HUES6 (cell line): ENCODE data around the gene DACT3.
"Not testable (repeated sequence)": the region's sequence is repeated elsewhere in the genome, so short reads cannot be mapped to it uniquely, and the experiment has no call there.

ENCODE experiments used
- H3K27ac ChIP-seq: 2 replicates; pipeline ENCODE4 v1.7.0; 2013; ENCODE audit warnings: low read depth, mild to moderate bottlenecking, low read length, inconsistent platforms
- H3K27me3 ChIP-seq: 2 replicates; pipeline ENCODE4 v1.6.1; 2013; ENCODE audit warnings: low read length; ENCODE audit not compliant: control insufficient read depth, insufficient read depth
- H3K36me3 ChIP-seq: 2 replicates; pipeline ENCODE4 v1.6.1; 2013; ENCODE audit warnings: low read length; ENCODE audit not compliant: control insufficient read depth, insufficient read depth
- H3K4me1 ChIP-seq: 2 replicates; pipeline ENCODE4 v1.6.1; 2013; ENCODE audit warnings: low read length; ENCODE audit not compliant: control insufficient read depth, insufficient read depth
- H3K4me3 ChIP-seq: 2 replicates; pipeline ENCODE4 v1.5.1; 2013; ENCODE audit warnings: low read depth, low read length
- H3K9ac ChIP-seq: one replicate; pipeline ENCODE4 v1.6.1; 2013; ENCODE audit warnings: mild to moderate bottlenecking, low read length
- H3K9me3 ChIP-seq: 2 replicates; pipeline ENCODE4 v1.6.1; 2013; ENCODE audit warnings: low read depth, low read length; ENCODE audit not compliant: control insufficient read depth, insufficient read depth

DACT3 gene

DNA sequence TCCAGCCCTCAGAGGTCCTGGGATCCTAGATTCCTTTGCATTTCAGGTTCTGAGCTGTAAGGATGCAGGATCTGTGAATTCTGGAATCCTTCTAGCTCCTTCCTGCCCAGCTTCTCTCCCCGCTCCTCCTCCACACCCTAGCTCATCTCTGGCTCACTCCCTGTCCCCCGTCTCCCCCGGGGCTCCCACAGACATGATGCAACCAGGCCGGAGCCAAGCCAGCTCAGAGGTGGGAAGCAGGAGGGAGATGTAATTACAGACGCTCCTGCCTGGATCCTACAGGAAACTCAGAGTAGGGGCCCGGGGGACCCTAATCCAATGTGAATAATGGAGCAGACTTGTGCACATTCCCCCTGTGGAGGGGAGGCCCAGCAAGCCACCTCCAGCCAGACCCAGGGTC lies 29.5 kb downstream of the DACT3 start:
- Histone ChIP-seq H3K9ac (no peak overlapping the region), H3K27ac (no peak overlapping the region), H3K4me1 (peaks cover 26% of the 10 kb centered on the region)

DNA sequence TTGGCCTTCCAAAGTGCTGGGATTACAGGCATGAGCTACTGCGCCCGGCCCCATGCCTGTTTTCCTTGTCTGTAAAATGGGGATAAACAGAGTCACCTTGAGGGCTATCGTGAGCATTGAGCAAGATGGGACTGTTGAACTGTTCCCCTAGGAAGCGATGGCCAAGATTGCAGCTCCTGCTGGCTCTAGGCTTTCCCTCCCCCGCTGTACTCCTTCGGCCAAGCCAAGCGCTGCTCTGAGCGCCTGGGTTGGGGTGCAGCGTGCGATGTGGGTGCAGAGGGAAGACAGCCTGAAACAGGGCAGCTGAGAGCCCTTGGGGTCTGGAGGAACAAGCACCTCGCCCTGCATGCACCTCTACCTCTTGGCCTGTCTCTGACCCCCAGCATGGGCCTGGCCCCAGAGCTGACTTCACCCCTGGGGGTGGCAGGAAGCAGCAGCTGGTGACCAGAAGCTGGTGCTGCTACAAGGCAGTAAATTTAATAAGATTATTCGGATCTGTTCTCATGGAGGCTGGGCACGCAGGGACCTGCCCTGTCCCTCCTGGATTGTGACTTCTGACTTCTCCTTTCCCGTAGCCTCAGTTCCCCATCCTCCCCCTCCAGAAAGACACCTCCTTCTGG lies 30.3 kb downstream of the DACT3 start:
- H3K36me3 ChIP-seq, result no peaks in the 10 kb centered on the region
- H3K9me3 ChIP-seq, result no peaks in the 10 kb centered on the region
- no peak overlapping the region for H3K4me3 ChIP-seq
- H3K4me1 ChIP-seq, result peaks cover 22% of the 10 kb centered on the region
- no peak overlapping the region for H3K9ac ChIP-seq
- H3K27ac ChIP-seq, result no peak overlapping the region
- peaks cover 34% of the 10 kb centered on the region for H3K27me3 ChIP-seq

More for the DNA sequence above, 29.5 kb downstream of the DACT3 start:
- Histone ChIP-seq H3K9me3 (no peaks in the 10 kb centered on the region), H3K36me3 (no peaks in the 10 kb centered on the region), H3K27me3 (peaks cover 42% of the 10 kb centered on the region), H3K4me3 (no peak overlapping the region)

DNA sequence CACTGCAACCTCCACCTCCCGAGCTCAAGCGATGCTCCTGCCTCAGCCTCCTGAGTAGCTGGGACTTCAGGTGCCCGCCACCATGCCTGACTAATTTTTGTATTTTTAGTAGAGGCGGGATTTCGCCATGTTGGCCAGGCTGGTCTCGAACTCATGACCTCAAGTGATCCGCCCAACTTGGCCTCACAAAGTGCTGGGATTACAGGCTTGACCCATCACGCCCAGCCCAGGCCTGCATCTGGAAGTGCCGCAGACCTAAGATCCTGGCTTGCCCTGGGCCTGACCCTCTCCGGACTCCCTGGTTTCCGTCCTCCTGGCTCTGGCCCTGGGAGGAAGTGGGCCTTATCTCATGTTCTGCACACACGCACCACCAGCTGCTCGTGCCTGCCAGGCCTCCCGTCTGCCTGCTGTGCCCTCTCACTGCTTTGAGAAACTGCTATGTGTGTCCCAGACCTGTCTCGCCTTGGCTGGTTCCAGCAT lies 31.4 kb downstream of the DACT3 start:
- Histone ChIP-seq H3K36me3 (no peaks in the 10 kb centered on the region), H3K9ac (no peak overlapping the region), H3K4me3 (no peak overlapping the region), H3K27me3 (peaks cover 26% of the 10 kb centered on the region), H3K9me3 (no peaks in the 10 kb centered on the region), H3K4me1 (peaks cover 27% of the 10 kb centered on the region), H3K27ac (no peak overlapping the region)

DNA sequence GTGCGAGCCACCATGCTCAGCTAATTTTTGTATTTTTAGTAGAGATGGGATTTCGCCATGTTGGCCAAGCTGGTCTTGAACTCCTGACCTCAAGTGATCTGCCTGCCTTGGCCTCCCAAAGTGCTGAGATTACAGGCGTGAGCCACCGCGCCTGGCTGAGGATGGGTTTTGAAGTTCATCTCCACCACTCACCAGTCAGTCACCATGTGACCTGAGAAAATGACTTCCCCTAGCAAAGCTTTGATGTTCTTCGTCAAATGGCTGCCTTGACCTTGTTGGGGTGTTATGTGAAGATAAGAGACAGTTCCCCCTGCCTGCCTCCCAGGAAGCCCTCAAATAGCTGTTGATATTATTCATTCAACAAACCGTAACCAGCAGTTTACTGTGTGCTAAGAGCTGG lies 32.0 kb downstream of the DACT3 start:
- Histone ChIP-seq H3K4me1 (peaks cover 27% of the 10 kb centered on the region), H3K27me3 (peaks cover 23% of the 10 kb centered on the region)
- not testable (repeated sequence) for H3K4me3 ChIP-seq, H3K36me3 ChIP-seq, H3K27ac ChIP-seq, H3K9me3 ChIP-seq, H3K9ac ChIP-seq

DNA sequence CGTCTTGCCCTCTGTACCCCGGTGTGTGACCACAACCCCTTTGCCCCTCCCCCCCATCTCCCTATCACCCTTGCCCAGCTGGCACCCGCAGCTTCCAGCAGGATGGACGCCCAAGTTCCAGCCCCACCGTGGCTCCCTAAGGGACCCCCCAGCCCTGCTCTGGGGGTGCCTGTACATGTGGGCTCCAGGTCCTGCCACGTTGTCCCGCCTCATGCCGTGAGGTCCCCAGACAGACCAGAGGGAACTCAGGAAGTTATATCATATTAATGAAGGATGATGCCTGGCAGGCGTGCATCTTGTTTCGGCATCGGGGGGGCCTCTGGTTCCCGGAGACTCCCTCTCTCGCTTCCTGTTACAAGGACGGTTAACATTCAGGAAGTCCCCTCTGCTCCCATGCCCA lies 34.5 kb downstream of the DACT3 start:
- Histone ChIP-seq H3K27me3 (peaks cover under 1% of the 10 kb centered on the region; the same call in 1 of the 2 replicates), H3K4me1 (peaks cover 20% of the 10 kb centered on the region), H3K27ac (no peak overlapping the region), H3K36me3 (no peaks in the 10 kb centered on the region), H3K9me3 (no peaks in the 10 kb centered on the region), H3K9ac (no peak overlapping the region), H3K4me3 (no peak overlapping the region)

DNA sequence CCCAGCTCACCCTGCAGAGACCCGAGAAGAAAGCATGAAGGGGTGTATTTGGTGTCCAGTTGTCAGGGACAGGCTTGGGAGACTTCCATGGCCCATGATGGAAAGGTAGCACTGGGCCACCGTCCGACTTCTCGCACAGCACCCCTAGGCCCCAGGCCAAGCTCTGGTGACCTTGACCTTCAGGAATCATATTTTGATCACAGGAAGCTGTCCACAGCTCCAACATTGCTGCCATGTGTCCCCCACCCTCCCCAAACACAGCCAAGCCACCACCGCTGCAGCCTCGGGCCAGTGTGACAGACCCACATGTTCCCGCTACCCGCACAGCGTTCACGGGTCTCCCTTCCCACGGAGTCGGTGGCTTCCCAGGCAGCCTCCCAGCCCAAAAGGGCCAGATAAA lies 35.3 kb downstream of the DACT3 start:
- Histone ChIP-seq H3K27ac (no peak overlapping the region), H3K4me3 (no peak overlapping the region)

DNA sequence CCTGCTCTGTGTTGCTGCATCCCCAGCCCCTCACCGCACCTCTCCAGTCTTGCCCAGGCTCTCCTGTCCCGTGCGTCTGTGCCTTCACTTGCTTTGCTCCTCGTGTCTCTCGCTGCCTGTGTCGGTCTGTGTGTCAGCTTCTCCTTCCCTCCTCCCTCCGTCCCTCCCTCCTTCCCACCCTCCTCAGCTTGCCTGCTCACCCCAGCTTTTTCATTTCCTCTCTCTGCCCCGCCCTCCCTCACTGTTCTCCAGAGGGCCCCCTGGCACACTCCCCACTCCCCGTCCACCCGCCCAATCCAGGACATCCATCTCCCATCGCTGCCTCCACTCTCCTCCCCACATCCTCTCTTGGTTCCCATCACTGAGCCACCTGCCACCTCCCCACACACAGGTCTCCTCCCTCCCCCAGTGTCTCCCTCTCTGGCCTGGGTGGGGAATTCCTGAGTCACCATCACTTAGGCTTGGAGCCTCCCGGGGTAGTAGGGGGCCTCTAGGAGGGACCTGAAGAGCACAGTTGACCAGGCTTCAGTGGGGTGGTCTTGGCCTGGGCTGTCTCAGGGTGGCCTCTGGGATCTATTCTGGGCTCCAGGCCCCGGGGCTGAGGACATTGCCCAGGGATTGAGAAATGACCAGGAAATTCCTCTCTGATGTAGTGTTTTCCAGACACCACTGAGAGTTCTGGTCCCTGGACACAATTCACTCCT lies 35.9 kb downstream of the DACT3 start, which contains the start of gene PTGIR:
PTGIR (minus strand) TSS at position 132 of the 704 bp plus-strand sequence. CDS start 864 bp downstream, outside the sequence.
- no peaks in the 10 kb centered on the region for H3K27me3 ChIP-seq
- H3K36me3 ChIP-seq, result no peaks in the 10 kb centered on the region
- peaks cover 17% of the 10 kb centered on the region for H3K4me1 ChIP-seq
- H3K9me3 ChIP-seq, result no peaks in the 10 kb centered on the region
- no peak within 1 kb of the TSS for H3K4me3 ChIP-seq
- no peak within 1 kb of the TSS for H3K27ac ChIP-seq
- H3K9ac ChIP-seq, result no peak within 1 kb of the TSS

More for the DNA sequence above, 35.3 kb downstream of the DACT3 start:
- Histone ChIP-seq H3K9me3 (no peaks in the 10 kb centered on the region), H3K27me3 (no peaks in the 10 kb centered on the region), H3K36me3 (no peaks in the 10 kb centered on the region), H3K4me1 (peaks cover 19% of the 10 kb centered on the region), H3K9ac (no peak overlapping the region)

DNA sequence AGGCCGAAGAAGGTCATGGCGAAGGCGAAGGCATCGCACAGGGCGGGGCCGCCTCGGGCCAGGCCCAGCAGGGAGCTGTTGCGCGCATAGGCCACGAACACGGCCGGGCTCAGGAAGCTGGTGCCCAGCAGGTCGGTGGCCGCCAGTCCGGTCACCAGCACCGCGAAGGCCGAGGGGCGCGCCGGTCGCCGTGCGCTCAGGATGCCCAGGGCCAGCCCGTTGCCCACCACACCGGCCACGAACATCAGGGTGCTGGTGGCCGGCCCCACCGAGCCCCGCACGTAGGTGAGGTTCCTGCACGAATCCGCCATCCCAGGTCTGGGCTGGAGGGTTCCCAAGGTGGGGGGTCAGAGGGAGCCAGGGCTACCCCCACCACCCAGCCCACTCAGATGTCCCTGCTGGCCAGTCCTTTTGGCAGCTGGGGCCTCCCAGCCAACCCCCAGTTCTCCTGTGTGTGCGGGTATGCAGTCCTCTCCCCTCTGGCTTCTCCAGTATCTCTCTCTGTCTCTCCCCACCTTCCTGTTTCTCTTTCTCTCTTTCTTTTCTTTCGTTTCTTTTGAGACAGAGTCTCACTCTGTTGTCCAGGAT lies 37.0 kb downstream of the DACT3 start:
- Histone ChIP-seq H3K9ac (no peak overlapping the region), H3K9me3 (no peaks in the 10 kb centered on the region), H3K4me1 (peaks cover 17% of the 10 kb centered on the region), H3K27me3 (no peaks in the 10 kb centered on the region), H3K36me3 (no peaks in the 10 kb centered on the region), H3K27ac (no peak overlapping the region), H3K4me3 (no peak overlapping the region)

DNA sequence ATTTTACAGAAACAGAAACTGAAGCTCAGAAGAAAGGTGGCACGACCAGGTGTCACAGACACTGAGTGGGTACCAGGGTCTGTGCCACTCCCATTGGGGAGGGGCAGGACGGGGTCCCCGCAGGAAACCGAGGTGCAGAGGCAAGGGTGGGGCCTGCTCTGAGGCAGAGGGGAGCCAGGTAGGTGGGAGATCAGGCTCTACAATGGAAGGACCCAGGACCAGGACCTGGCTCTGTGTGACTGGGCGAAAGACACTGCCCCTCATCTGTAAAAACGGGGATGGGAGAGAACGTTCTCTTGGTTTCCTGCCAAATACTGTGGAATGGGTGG lies 38.9 kb downstream of the DACT3 start:
- Histone ChIP-seq H3K4me1 (peaks cover 15% of the 10 kb centered on the region), H3K9ac (no peak overlapping the region), H3K36me3 (no peaks in the 10 kb centered on the region), H3K27ac (no peak overlapping the region), H3K9me3 (no peaks in the 10 kb centered on the region), H3K4me3 (no peak overlapping the region), H3K27me3 (no peaks in the 10 kb centered on the region)

DNA sequence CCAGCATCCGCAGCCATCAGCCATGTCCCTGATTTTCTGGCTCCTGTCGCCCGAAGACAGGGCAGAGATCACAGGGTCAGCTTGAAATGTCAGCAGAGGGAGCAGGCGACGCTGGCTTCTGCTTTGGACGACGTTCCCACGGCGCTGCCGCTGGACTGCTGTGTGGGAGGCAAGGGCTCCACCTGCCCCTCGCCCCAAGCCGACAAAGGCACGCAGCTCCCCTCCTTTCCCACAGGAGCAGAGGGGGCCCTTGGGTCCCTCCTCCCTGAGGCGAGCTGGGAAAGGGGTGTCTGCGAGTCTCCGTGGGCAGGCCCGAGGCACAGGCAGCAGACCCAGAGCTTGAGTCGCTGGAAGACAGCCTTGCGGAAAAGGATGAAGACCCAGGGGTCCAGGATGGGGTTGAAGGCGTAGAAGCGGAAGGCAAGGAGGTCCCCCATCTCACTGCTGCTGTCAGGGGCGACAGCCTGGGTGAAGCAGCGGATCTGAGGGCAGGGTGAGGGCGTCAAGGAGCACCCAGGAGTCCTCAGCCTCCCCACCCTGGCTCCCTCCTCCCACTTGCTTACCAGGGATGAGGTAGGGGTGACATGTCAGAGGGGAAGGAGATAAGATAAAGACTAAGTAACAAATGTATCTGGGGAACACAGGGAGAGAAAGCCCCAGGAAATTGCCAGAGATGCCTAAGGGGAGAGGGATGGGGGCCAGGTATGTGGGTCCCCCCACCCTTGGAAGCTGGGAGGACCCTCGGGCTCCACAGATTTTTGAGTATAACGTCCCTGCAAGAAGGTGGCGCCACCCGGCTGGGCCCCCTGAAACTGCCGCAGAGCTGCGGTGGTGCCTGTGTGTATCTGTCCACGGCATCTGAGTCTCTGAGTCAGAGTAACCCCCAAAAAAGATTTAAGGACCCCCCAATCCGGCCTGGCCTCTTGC lies 39.5 kb downstream of the DACT3 start:
- no peaks in the 10 kb centered on the region for H3K9me3 ChIP-seq
- no peak overlapping the region for H3K27ac ChIP-seq
- H3K9ac ChIP-seq, result no peak overlapping the region
- H3K27me3 ChIP-seq, result no peaks in the 10 kb centered on the region
- H3K36me3 ChIP-seq, result no peaks in the 10 kb centered on the region
- H3K4me1 ChIP-seq, result peaks cover 19% of the 10 kb centered on the region
- H3K4me3 ChIP-seq, result no peak overlapping the region
